WERI-Rb-1 (cell line): ENCODE results near the gene SLC4A5.
"Not testable (repeated sequence)": the region's sequence is repeated elsewhere in the genome, so short reads cannot be mapped to it uniquely, and the experiment has no call there.

Experiments used
- DNase-seq: peaks from one replicate; pipeline ENCODE4 v3.0.0-alpha.2; 2020
- H3K27ac ChIP-seq: fragments of 250-450 bp; sonication (Bioruptor Pico); 2 replicates; pipeline ENCODE4 v1.5.1; 2020; ENCODE audit warnings: mild to moderate bottlenecking, moderate library complexity
- H3K27me3 ChIP-seq: fragments of 250-450 bp; sonication (Bioruptor Pico); 2 replicates; pipeline ENCODE4 v1.5.1; 2021; ENCODE audit warnings: mild to moderate bottlenecking, low read depth, moderate library complexity; ENCODE audit not compliant: insufficient read depth, severe bottlenecking
- H3K36me3 ChIP-seq: fragments of 250-450 bp; sonication (Bioruptor Pico); 2 replicates; pipeline ENCODE4 v1.5.1; 2020; ENCODE audit warnings: mild to moderate bottlenecking, moderate library complexity
- H3K4me3 ChIP-seq: 2 replicates; pipeline ENCODE4 v1.5.1; 2011; ENCODE audit warnings: low read depth, mild to moderate bottlenecking, control low read depth, low read length
- H3K9me3 ChIP-seq: fragments of 250-450 bp; sonication (Bioruptor Pico); 2 replicates; pipeline ENCODE4 v1.5.1; 2021; ENCODE audit warnings: mild to moderate bottlenecking, moderate library complexity; ENCODE audit not compliant: severe bottlenecking
- TF ChIP-seq, protein P1 (sequence below): IDR thresholded peaks from 2 replicates; pipeline ENCODE4 v1.5.1; 2011; ENCODE audit warnings: low read depth, mild to moderate bottlenecking, control low read depth, inconsistent platforms, low read length

The SLC4A5 gene

GRCh38 chr2:74347742-74348141 lies 4.5 kb upstream of the SLC4A5 start:
- Histone ChIP-seq H3K4me3 (no peak overlapping the region), H3K9me3 (no peaks in the 10 kb centered on the region), H3K27ac (no peak overlapping the region), H3K36me3 (peaks cover 2% of the 10 kb centered on the region; the same call in 1 of the 2 replicates), H3K27me3 (no peaks in the 10 kb centered on the region)
- no peak for DNase-seq
- TF ChIP-seq, protein P1, sequence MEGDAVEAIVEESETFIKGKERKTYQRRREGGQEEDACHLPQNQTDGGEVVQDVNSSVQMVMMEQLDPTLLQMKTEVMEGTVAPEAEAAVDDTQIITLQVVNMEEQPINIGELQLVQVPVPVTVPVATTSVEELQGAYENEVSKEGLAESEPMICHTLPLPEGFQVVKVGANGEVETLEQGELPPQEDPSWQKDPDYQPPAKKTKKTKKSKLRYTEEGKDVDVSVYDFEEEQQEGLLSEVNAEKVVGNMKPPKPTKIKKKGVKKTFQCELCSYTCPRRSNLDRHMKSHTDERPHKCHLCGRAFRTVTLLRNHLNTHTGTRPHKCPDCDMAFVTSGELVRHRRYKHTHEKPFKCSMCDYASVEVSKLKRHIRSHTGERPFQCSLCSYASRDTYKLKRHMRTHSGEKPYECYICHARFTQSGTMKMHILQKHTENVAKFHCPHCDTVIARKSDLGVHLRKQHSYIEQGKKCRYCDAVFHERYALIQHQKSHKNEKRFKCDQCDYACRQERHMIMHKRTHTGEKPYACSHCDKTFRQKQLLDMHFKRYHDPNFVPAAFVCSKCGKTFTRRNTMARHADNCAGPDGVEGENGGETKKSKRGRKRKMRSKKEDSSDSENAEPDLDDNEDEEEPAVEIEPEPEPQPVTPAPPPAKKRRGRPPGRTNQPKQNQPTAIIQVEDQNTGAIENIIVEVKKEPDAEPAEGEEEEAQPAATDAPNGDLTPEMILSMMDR: no peak

- Histone ChIP-seq H3K4me3 (no peak overlapping the region), H3K9me3 (no peaks in the 10 kb centered on the region), H3K27ac (no peak overlapping the region), H3K27me3 (no peaks in the 10 kb centered on the region), H3K36me3 (peaks cover 2% of the 10 kb centered on the region; the same call in 1 of the 2 replicates)
- no peak for DNase-seq
- TF ChIP-seq, protein P1: no peak
These were observed 4.1 kb upstream of the SLC4A5 start for GRCh38 chr2:74347303-74347702.

- Histone ChIP-seq H3K4me3 (no peak overlapping the region), H3K36me3 (peaks cover 6% of the 10 kb centered on the region; the same call in 1 of the 2 replicates), H3K27me3 (no peaks in the 10 kb centered on the region), H3K27ac (no peak overlapping the region), H3K9me3 (no peaks in the 10 kb centered on the region)
- TF ChIP-seq, protein P1: no peak
- DNase-seq: no peak
These were observed 2.2 kb upstream of the SLC4A5 start for GRCh38 chr2:74345272-74345943.

GRCh38 chr2:74336227-74336626 lies 7.0 kb downstream of the SLC4A5 start:
- not testable (repeated sequence) for H3K4me3 ChIP-seq, H3K9me3 ChIP-seq, DNase-seq, H3K27ac ChIP-seq, H3K27me3 ChIP-seq
- H3K36me3 ChIP-seq: peaks cover 12% of the 10 kb centered on the region

DNA sequence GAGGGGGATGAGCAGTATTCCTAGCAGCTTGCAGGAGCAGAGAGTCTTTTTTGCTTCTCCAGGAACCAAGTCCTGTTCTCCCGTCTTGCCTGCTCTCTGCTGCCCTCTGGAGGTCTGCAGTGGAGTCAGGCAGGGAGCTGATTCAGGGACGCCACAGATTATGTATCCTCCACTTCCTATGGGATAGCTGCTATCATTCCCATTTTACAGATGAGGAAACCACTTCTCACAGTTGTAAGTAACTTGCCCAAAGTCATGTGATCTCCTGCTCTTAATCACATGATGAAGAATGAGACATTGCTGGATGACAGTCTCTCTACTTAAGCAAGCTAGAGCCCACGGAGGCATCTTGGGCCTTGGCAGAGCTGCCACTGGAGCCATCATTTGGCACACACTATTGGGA lies 8.3 kb downstream of the SLC4A5 start:
- no peaks in the 10 kb centered on the region for H3K27me3 ChIP-seq
- TF ChIP-seq, protein P1: peak; percentile 96
- H3K36me3 ChIP-seq: peaks cover 12% of the 10 kb centered on the region
- H3K27ac ChIP-seq: no peak overlapping the region
- peak; percentile 88 for DNase-seq
- H3K4me3 ChIP-seq: no peak overlapping the region
- H3K9me3 ChIP-seq: no peaks in the 10 kb centered on the region

DNA sequence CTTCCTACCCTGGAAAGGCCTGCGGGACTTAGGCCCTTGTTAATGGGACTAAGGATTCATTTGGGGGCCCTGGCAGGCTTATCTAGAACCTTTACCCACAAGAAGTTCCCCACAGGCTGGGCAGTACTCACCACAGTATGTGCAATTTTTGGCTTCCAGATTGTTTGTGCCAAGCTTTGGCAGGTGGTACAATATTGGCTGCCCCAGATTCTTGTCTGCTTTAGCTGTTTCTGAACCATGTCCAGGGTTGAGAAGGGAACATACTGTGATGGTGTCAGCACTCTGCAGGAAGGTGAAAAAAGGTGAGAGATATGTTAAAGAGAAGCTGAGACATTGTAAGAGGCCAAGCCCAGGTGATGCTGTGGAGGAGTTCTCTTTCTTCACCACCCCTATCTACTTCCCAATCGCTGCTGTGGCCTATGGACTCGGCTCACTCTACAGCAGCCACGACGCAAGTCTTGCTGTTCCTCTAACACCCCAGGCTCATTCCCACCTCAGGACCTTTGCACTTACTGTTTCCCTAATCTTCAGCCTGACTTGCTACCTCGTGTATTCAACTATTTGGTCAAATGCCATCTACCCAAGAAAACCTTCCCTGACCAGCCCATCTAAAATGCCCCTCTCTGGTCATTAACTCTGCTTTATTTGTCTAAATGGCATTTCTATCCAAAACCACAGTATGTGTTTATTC lies 9.2 kb downstream of the SLC4A5 start:
- TF ChIP-seq, protein P1: no peak
- no peak overlapping the region for H3K27ac ChIP-seq
- no peak for DNase-seq
- H3K9me3 ChIP-seq: no peaks in the 10 kb centered on the region
- H3K4me3 ChIP-seq: no peak overlapping the region
- no peaks in the 10 kb centered on the region for H3K27me3 ChIP-seq
- peaks cover 18% of the 10 kb centered on the region for H3K36me3 ChIP-seq
